ENCODE data around the gene MRPL19. TPM values are rescaled to one million over a fixed set of nuclear protein-coding genes. Genes with fewer than 3 reads are reported as not detected.
"Not testable (repeated sequence)": the region's sequence is repeated elsewhere in the genome, so short reads cannot be mapped to it uniquely, and the experiment has no call there.

MRPL19 gene
- total RNA-seq, 4 donors from 2014 or later, result 24.7 to 39.0 (median 32.9) TPM

GRCh38 chr2:75710220-75710576 lies 63.6 kb downstream of the MRPL19 start:
- 1% methylated on average over 8 to 12 of the region's 12 CpGs for WGBS, 2 donors
- H3K4me3 ChIP-seq (ENCODE audit: low read depth, poor library complexity, severe bottlenecking), result peak overlapping the region; percentile 73
- intact Hi-C loops (cut with DNase I; ENCODE audit: low total_unique reads), result no loop called here
- TF ChIP-seq CTCF (IDR thresholded peaks at IDR 0.05) (no peak), POLR2A (IDR thresholded peaks at IDR 0.05) (no peak)
- DNase-seq (ENCODE audit: low spot score in 2 of 2), result no peak

GRCh38 chr2:75710577-75711253 lies 64.1 kb downstream of the MRPL19 start, which contains the start of gene GCFC2:
Gene GCFC2 (minus strand): TSS chr2:75710915. CDS start chr2:75710855, 60 bp downstream.
- H3K4me3 ChIP-seq (ENCODE audit: low read depth, poor library complexity, severe bottlenecking), result peak within 1 kb of the TSS; percentile 73
- peak in 1 of 3 donors; percentile 13 for TF ChIP-seq CTCF (IDR thresholded peaks at IDR 0.05)
- no peak for TF ChIP-seq POLR2A (IDR thresholded peaks at IDR 0.05)
- DNase-seq (ENCODE audit: low spot score in 2 of 2), result peak; percentile 81 to 96
- intact Hi-C loops (cut with DNase I; ENCODE audit: low total_unique reads), result no loop called here
- 0 to 1% methylated on average over 11 to 42 of the region's 66 CpGs for WGBS, 2 donors

DNA sequence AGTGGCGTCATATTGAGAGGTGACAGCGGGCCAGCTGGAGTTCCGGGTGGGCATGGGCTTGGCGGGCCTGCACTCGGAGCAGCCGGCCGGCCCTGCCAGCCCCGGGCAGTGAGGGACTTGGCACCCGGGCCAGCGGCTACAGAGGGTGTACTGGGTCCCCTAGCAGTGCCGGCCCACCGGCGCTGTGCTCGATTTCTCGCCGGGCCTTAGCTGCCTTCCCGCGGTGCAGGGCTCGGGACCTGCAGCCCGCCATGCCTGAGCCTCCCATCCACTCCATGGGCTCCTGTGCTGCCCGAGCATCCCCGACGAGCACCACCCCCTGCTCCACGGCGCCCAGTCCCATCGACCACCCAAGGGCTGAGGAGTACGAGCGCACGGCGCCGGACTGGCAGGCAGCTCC lies 65.0 kb downstream of the MRPL19 start:
- DNase-seq (ENCODE audit: low spot score in 2 of 2); H3K4me3 ChIP-seq (ENCODE audit: low read depth, poor library complexity, severe bottlenecking); intact Hi-C loops (cut with DNase I; ENCODE audit: low total_unique reads): not testable (repeated sequence)
- WGBS, 2 donors, result 94 to 96% methylated on average over 29 to 31 of the region's 31 CpGs

DNA sequence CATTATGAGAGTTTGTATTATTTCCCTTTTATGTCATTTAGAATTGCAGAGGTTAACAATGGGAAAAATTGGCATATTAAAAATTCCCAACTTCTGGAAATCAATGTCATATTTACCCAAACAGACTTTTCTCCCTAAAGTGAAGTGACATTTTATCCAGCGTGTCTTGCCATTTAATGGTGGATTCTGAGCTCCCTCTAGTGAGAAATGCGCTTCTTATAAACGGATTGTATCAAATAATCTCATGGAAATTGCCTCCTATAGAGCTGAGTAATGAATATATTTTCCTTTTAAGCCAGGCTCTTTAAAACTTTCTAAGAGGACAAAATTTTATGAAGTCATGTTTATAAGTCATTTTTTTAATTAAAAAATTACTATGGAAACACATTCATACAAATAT lies 69.8 kb downstream of the MRPL19 start:
- DNase-seq (ENCODE audit: low spot score in 2 of 2), result no peak
- H3K4me3 ChIP-seq (ENCODE audit: low read depth, poor library complexity, severe bottlenecking), result no peak overlapping the region
- TF ChIP-seq POLR2A (IDR thresholded peaks at IDR 0.05) (no peak), CTCF (IDR thresholded peaks at IDR 0.05) (no peak)
- intact Hi-C loops (cut with DNase I; ENCODE audit: low total_unique reads), result no loop called here
- WGBS, 2 donors, result 37 to 67% methylated on average over 3 of the region's 3 CpGs

DNA sequence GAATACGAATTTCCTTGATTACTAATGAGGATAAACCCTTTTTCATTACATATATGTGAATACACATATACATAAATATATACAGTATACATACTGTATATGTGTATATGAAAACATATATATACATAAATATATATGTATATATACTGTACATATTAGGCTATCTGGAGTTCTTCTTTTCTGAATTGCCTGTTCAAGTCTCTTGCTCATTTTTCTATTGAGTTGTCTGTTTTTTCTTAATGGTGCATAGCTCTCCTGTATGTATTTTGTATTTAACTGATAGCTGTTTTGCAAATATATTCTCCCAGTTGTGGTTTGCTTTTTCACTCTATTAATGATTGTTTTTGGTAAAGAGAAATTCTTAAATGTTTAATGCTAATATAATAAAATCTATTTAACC lies 73.0 kb downstream of the MRPL19 start:
- DNase-seq (ENCODE audit: low spot score in 2 of 2), result no peak
- intact Hi-C loops (cut with DNase I; ENCODE audit: low total_unique reads), result no loop called here
- H3K4me3 ChIP-seq (ENCODE audit: low read depth, poor library complexity, severe bottlenecking), result no peak overlapping the region
- TF ChIP-seq POLR2A (IDR thresholded peaks at IDR 0.05) (no peak), CTCF (IDR thresholded peaks at IDR 0.05) (no peak)
- WGBS, 2 donors, result 85 to 97% methylated on average over 1 of the region's 1 CpG

DNA sequence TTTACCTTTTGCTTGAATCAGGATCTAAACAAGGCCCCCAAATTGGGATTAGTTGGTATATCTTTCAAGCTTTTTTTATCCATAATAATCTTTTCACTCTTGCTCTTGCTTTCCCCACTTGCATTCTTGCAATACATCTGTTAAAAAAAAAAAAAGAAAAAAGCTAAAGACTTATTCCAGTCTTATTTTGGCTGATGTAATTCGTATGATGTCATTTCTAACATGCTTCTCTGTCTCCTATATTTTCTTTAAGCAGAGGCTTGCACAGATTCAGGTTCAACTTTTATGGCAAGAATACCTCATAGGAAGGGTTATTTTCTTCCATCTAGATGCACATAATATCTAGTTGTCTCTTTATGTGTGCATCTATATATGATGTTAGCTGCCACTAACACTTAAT lies 73.9 kb downstream of the MRPL19 start:
- DNase-seq (ENCODE audit: low spot score in 2 of 2), result no peak
- H3K4me3 ChIP-seq (ENCODE audit: low read depth, poor library complexity, severe bottlenecking), result no peak overlapping the region
- intact Hi-C loops (cut with DNase I; ENCODE audit: low total_unique reads), result no loop called here
- no peak for TF ChIP-seq POLR2A (IDR thresholded peaks at IDR 0.05)
- no peak for TF ChIP-seq CTCF (IDR thresholded peaks at IDR 0.05)
- WGBS, 2 donors, result 79 to 90% methylated on average over 1 of the region's 1 CpG

Data from lower leg skin (tissue), 4 donors.